Glutamatergic neuron (in vitro differentiated cells): ENCODE results near the gene OXNAD1. TPM values are rescaled to one million over a fixed set of nuclear protein-coding genes. Genes with fewer than 3 reads are reported as not detected.

Experiments
- DNase-seq: peaks from one replicate; pipeline ENCODE4 v3.0.0; 2022
- H3K27ac Mint-ChIP-seq: one replicate; pipeline ENCODE4 v1.8.0; 2020; ENCODE audit warnings: mild to moderate bottlenecking, mixed read lengths, inconsistent platforms; ENCODE audit not compliant: unreplicated experiment
- H3K27me3 Mint-ChIP-seq: one replicate; pipeline ENCODE4 v1.8.0; 2020; ENCODE audit warnings: mild to moderate bottlenecking, moderate library complexity, mixed read lengths, inconsistent platforms; ENCODE audit not compliant: unreplicated experiment
- H3K36me3 Mint-ChIP-seq: one replicate; pipeline ENCODE4 v1.8.0; 2020; ENCODE audit warnings: mild to moderate bottlenecking, mixed read lengths, inconsistent platforms; ENCODE audit not compliant: unreplicated experiment
- H3K4me1 Mint-ChIP-seq: one replicate; pipeline ENCODE4 v1.8.0; 2020; ENCODE audit warnings: mild to moderate bottlenecking, low read depth, mixed read lengths, inconsistent platforms; ENCODE audit not compliant: unreplicated experiment
- H3K4me3 Mint-ChIP-seq: one replicate; pipeline ENCODE4 v1.8.0; 2020; ENCODE audit warnings: mild to moderate bottlenecking, mixed read lengths, inconsistent platforms; ENCODE audit not compliant: unreplicated experiment
- H3K9me3 Mint-ChIP-seq: one replicate; pipeline ENCODE4 v1.8.0; 2020; ENCODE audit warnings: mild to moderate bottlenecking, moderate library complexity, mixed read lengths, inconsistent platforms; ENCODE audit not compliant: unreplicated experiment
- CTCF ChIP-seq: fragments of 200-600 bp; sonication (generic); IDR thresholded peaks from one replicate; pipeline ENCODE4 v1.5.0; 2021; ENCODE audit not compliant: partially characterized antibody, unreplicated experiment
- total RNA-seq: library from RNA; stranded (reverse); fragmentation: NEBNext Ultra II Directional; extraction: Animal tissue kit (Norgen Biotek cat#: 25700); gene quantifications from one replicate; pipeline ENCODE4 v1.2.1, GENCODE V29; 2021; ENCODE audit not compliant: unreplicated experiment

OXNAD1 gene
- total RNA-seq, 1 donor from 2014 or later, result 14.6 TPM

DNA sequence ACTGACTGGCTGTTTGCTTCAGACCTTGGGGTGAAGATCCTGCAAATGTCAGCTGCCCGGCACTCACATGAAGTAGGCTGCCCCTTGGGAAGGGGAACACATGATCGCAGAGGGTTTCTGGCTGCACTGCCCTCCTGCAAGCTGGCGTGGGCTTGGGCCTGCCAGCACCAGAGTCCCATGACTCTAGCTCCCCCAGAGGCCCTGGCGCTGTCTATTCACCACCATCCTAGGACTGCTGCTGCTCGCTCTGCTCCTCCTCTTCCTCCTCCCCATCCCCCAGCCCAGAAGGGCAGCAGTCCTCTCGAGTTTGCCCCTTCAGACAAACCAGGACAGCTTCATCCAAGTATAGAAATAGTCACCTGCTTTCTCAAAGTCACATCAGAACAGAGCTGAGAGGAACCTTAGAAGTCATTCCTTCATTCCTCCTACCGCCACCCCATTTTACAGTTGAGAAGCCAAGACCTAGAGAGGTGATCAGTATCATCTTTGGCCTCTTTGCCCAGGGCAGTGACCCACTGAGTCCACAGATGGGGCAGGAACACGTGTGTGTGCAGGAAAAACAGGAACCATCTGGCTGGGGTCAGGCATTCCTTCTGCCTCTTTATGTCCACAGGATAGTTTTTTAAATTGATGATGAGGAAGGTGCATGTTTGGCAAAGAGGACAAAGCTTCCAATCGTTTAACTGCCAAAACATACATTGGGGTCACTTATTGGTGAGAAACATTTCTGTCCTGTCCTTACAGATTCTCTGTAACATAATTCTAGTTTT is 13.5 kb upstream of the OXNAD1 start:
- Mint-ChIP-seq H3K27ac (no peak overlapping the region), H3K4me3 (peak overlapping the region; percentile 20), H3K4me1 (peaks cover 24% of the 10 kb centered on the region)

GRCh38 chr3:16252243-16252978 is 12.6 kb upstream of the OXNAD1 start:
- H3K27me3 Mint-ChIP-seq, result no peaks in the 10 kb centered on the region
- DNase-seq, result no peak
- H3K36me3 Mint-ChIP-seq, result no peaks in the 10 kb centered on the region
- H3K9me3 Mint-ChIP-seq, result peaks cover 1% of the 10 kb centered on the region
- TF ChIP-seq CTCF, result no peak
- no peak overlapping the region for H3K4me3 Mint-ChIP-seq
- H3K4me1 Mint-ChIP-seq, result peaks cover 18% of the 10 kb centered on the region
- H3K27ac Mint-ChIP-seq, result no peak overlapping the region

More for the DNA sequence above, 13.5 kb upstream of the OXNAD1 start:
- no peak for DNase-seq
- no peaks in the 10 kb centered on the region for H3K36me3 Mint-ChIP-seq
- H3K27me3 Mint-ChIP-seq, result no peaks in the 10 kb centered on the region
- TF ChIP-seq CTCF, result no peak
- H3K9me3 Mint-ChIP-seq, result peaks cover 1% of the 10 kb centered on the region

DNA sequence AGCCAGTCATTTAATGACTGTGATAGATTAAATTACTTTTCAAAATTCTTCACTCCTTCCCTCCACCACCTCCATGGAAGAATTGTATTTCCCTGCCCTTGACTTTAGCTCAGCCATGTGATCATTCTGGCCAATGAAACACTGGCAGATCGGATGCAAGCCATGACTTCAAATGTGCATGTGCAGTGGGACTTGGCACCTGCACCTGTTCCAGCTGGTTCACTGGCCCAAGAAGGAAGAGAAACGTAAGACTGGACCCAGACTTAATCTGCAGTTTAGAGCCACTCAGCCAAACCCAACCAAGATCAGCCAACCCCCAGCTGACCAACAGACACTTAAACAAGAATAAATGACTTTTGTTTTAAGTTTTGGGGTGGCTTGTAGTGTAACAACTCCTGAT is 12.0 kb upstream of the OXNAD1 start:
- no peaks in the 10 kb centered on the region for H3K27me3 Mint-ChIP-seq
- no peak overlapping the region for H3K27ac Mint-ChIP-seq
- no peak overlapping the region for H3K4me3 Mint-ChIP-seq
- TF ChIP-seq CTCF, result no peak
- H3K4me1 Mint-ChIP-seq, result peaks cover 15% of the 10 kb centered on the region
- H3K9me3 Mint-ChIP-seq, result peaks cover 1% of the 10 kb centered on the region
- H3K36me3 Mint-ChIP-seq, result no peaks in the 10 kb centered on the region
- no peak for DNase-seq

DNA sequence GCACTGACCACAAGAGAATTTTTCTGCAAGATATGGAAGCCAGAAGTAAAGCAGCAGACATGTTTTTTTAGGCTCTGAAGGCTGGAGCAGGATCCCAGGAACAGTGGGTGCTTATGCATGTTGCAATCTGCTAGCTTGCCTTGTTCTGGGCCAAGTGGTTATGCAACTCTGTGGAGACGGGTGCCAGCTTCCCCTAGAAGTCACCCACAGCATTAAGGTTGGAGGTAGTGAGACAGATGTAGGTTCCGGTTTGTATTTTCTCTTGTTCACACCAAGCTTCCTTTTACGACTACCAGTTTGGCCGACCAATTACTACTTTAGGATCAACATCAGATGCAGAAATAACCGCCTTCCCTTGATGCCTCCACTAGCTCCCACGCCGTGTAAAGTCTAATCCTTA is 11.4 kb upstream of the OXNAD1 start:
- H3K4me1 Mint-ChIP-seq, result peaks cover 11% of the 10 kb centered on the region
- no peaks in the 10 kb centered on the region for H3K27me3 Mint-ChIP-seq
- no peak for DNase-seq
- H3K9me3 Mint-ChIP-seq, result peaks cover 1% of the 10 kb centered on the region
- no peak overlapping the region for H3K4me3 Mint-ChIP-seq
- no peak for TF ChIP-seq CTCF
- H3K36me3 Mint-ChIP-seq, result no peaks in the 10 kb centered on the region
- H3K27ac Mint-ChIP-seq, result no peak overlapping the region

- peaks cover 1% of the 10 kb centered on the region for H3K9me3 Mint-ChIP-seq
Observed at GRCh38 chr3:16254916-16255315, 10.1 kb upstream of the OXNAD1 start.

More at GRCh38 chr3:16254916-16255315, 10.1 kb upstream of the OXNAD1 start:
- TF ChIP-seq CTCF, result no peak
- Mint-ChIP-seq H3K27ac (no peak overlapping the region), H3K4me3 (no peak overlapping the region), H3K27me3 (no peaks in the 10 kb centered on the region), H3K4me1 (peaks cover 11% of the 10 kb centered on the region), H3K36me3 (no peaks in the 10 kb centered on the region)
- no peak for DNase-seq
